GM12891 (cell line): ENCODE results near the gene BBC3.

Experiments used
- POLR2A ChIP-seq: IDR thresholded peaks from 2 replicates; pipeline ENCODE4 v1.6.1; 2011; ENCODE audit warnings: low read depth, low read length, control low read depth
- POLR2AphosphoS5 ChIP-seq: IDR thresholded peaks from 2 replicates; pipeline ENCODE4 v1.6.1; 2011; ENCODE audit warnings: low read depth, low read length, control low read depth
- TAF1 ChIP-seq: IDR thresholded peaks from 2 replicates; pipeline ENCODE4 v1.6.1; 2011; ENCODE audit warnings: low read depth, low read length, control low read depth

GRCh38 chr19:47228937-47229675, 1.9 kb downstream of the BBC3 start:
- TF ChIP-seq POLR2AphosphoS5: no peak
- TF ChIP-seq POLR2A: no peak
- no peak for TF ChIP-seq TAF1
